Neural crest cell (in vitro differentiated cells): ENCODE data around the gene RCOR1. TPM values are rescaled to one million over a fixed set of nuclear protein-coding genes. Genes with fewer than 3 reads are reported as not detected.
A peak's percentile ranks its signal among the peaks of the same experiment; 100 is the strongest.

Source experiments
- DNase-seq: peaks from one replicate; pipeline ENCODE4 v3.0.0; 2021; ENCODE audit warnings: low read depth, mixed read lengths, low spot score
- H3K27ac Mint-ChIP-seq: one replicate; pipeline ENCODE4 v1.8.0; 2021; ENCODE audit warnings: mild to moderate bottlenecking, mixed read lengths; ENCODE audit not compliant: unreplicated experiment
- H3K27me3 Mint-ChIP-seq: 2 replicates; pipeline ENCODE4 v1.8.0; 2021; ENCODE audit warnings: low read depth, mild to moderate bottlenecking, mixed read lengths
- H3K36me3 Mint-ChIP-seq: 2 replicates; pipeline ENCODE4 v1.8.0; 2021; ENCODE audit warnings: low read depth, mild to moderate bottlenecking, mixed read lengths
- H3K4me1 Mint-ChIP-seq: 2 replicates; pipeline ENCODE4 v1.8.0; 2021; ENCODE audit warnings: mixed read lengths
- H3K4me3 Mint-ChIP-seq: one replicate; pipeline ENCODE4 v1.8.0; 2021; ENCODE audit warnings: mild to moderate bottlenecking, mixed read lengths
- H3K9me3 Mint-ChIP-seq: 2 replicates; pipeline ENCODE4 v1.8.0; 2021; ENCODE audit warnings: mixed read lengths
- CTCF ChIP-seq: fragments of 200-600 bp; sonication (generic); conservative IDR thresholded peaks from 2 replicates; pipeline ENCODE4 v1.5.0; 2021; ENCODE audit warnings: antibody characterized with exemption, mild to moderate bottlenecking
- total RNA-seq: library from RNA; stranded (reverse); gene quantifications from 2 replicates; pipeline ENCODE4 v1.2.1, GENCODE V29; 2021

The RCOR1 gene
- total RNA-seq, 1 donor from 2014 or later = 27.8 TPM

GRCh38 chr14:102646615-102647014, 54.2 kb downstream of the RCOR1 start:
- H3K27ac Mint-ChIP-seq = no peak overlapping the region
- no peak for TF ChIP-seq CTCF
- no peaks in the 10 kb centered on the region for H3K36me3 Mint-ChIP-seq
- no peaks in the 10 kb centered on the region for H3K9me3 Mint-ChIP-seq
- no peak for DNase-seq
- H3K27me3 Mint-ChIP-seq = no peaks in the 10 kb centered on the region
- no peak overlapping the region for H3K4me3 Mint-ChIP-seq
- peaks cover 46% of the 10 kb centered on the region for H3K4me1 Mint-ChIP-seq

GRCh38 chr14:102652194-102652593, 59.7 kb downstream of the RCOR1 start:
- no peak overlapping the region for H3K4me3 Mint-ChIP-seq
- peaks cover 4% of the 10 kb centered on the region for H3K9me3 Mint-ChIP-seq
- DNase-seq = no peak
- H3K27ac Mint-ChIP-seq = no peak overlapping the region
- peaks cover 12% of the 10 kb centered on the region for H3K4me1 Mint-ChIP-seq
- TF ChIP-seq CTCF = no peak
- H3K36me3 Mint-ChIP-seq = no peaks in the 10 kb centered on the region
- H3K27me3 Mint-ChIP-seq = no peaks in the 10 kb centered on the region

GRCh38 chr14:102654298-102654697, 61.8 kb downstream of the RCOR1 start:
- TF ChIP-seq CTCF = no peak
- Mint-ChIP-seq H3K9me3 (peaks cover 4% of the 10 kb centered on the region), H3K4me3 (no peak overlapping the region), H3K4me1 (peaks cover 12% of the 10 kb centered on the region), H3K27ac (peak overlapping the region; percentile 30), H3K36me3 (no peaks in the 10 kb centered on the region), H3K27me3 (no peaks in the 10 kb centered on the region)
- no peak for DNase-seq

GRCh38 chr14:102655137-102655536, 62.7 kb downstream of the RCOR1 start:
- H3K27ac Mint-ChIP-seq = no peak overlapping the region
- TF ChIP-seq CTCF = no peak
- DNase-seq = no peak
- no peak overlapping the region for H3K4me3 Mint-ChIP-seq
- H3K9me3 Mint-ChIP-seq = peaks cover 4% of the 10 kb centered on the region
- peaks cover 12% of the 10 kb centered on the region for H3K4me1 Mint-ChIP-seq
- no peaks in the 10 kb centered on the region for H3K36me3 Mint-ChIP-seq
- no peaks in the 10 kb centered on the region for H3K27me3 Mint-ChIP-seq

GRCh38 chr14:102659797-102660196, 67.3 kb downstream of the RCOR1 start:
- peaks cover 16% of the 10 kb centered on the region for H3K4me1 Mint-ChIP-seq
- no peaks in the 10 kb centered on the region for H3K9me3 Mint-ChIP-seq
- H3K36me3 Mint-ChIP-seq = no peaks in the 10 kb centered on the region
- no peak for TF ChIP-seq CTCF
- H3K27me3 Mint-ChIP-seq = no peaks in the 10 kb centered on the region
- no peak overlapping the region for H3K27ac Mint-ChIP-seq
- H3K4me3 Mint-ChIP-seq = no peak overlapping the region
- no peak for DNase-seq

GRCh38 chr14:102661614-102662013, 69.2 kb downstream of the RCOR1 start:
- Mint-ChIP-seq H3K27ac (no peak overlapping the region), H3K4me1 (peaks cover 12% of the 10 kb centered on the region), H3K36me3 (no peaks in the 10 kb centered on the region), H3K27me3 (no peaks in the 10 kb centered on the region), H3K9me3 (no peaks in the 10 kb centered on the region), H3K4me3 (no peak overlapping the region)
- DNase-seq = no peak
- TF ChIP-seq CTCF = no peak
